GM12891 (cell line): Measurements from ENCODE around the gene SMAD6.

Source experiments
- POLR2A ChIP-seq: IDR thresholded peaks from 2 replicates; pipeline ENCODE4 v1.6.1; 2011; ENCODE audit warnings: low read depth, low read length, control low read depth
- POLR2AphosphoS5 ChIP-seq: IDR thresholded peaks from 2 replicates; pipeline ENCODE4 v1.6.1; 2011; ENCODE audit warnings: low read depth, low read length, control low read depth
- POU2F2 ChIP-seq: IDR thresholded peaks from 2 replicates; pipeline ENCODE4 v1.6.1; 2011; ENCODE audit warnings: low read depth, mild to moderate bottlenecking, control low read depth, low read length, moderate library complexity
- TAF1 ChIP-seq: IDR thresholded peaks from 2 replicates; pipeline ENCODE4 v1.6.1; 2011; ENCODE audit warnings: low read depth, low read length, control low read depth

DNA sequence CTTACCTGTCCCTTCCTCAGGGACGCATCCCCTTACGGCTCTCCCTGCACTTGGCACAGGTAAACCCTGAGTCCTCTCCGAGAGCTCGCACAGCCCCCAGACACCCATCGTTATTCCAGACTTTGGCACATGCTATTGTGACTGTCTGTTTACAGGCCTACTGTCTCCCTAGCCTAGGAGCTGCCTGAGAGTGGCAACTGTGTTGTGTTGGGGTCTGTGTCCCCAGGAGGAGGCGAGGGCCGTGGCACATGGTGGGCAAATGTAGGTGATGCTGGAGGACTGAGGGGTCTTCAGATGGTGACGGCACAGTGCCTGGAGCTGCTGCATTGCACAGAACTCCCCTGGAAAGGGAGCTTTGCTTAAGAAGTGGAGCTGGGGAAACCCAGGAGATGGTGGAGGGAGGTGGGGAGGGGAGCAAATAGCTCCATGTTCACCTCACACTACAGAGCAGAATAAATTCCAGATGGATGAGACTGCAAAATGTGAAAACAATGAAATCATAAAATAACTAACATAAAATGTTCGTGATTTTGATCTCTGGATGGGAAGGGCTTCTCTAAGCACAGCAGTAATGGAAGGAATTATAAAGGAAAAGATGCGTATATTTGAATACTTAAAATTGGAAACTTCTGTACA lies 96.5 kb downstream of the SMAD6 start:
- TF ChIP-seq POLR2A (no peak), TAF1 (no peak), POU2F2 (no peak), POLR2AphosphoS5 (no peak)
